ENCODE data around the gene PTOV1.
A peak's percentile ranks its signal among the peaks of the same experiment; 100 is the strongest.

PTOV1 gene

GRCh38 chr19:49844138-49845095 lies 6.5 kb upstream of the PTOV1 start:
- DNase-seq (ENCODE audit: low read depth) = no peak

- no peak for DNase-seq (ENCODE audit: low read depth)
Measured at GRCh38 chr19:49845414-49845813, 5.5 kb upstream of the PTOV1 start.

- DNase-seq (ENCODE audit: low read depth) = no peak
Measured at GRCh38 chr19:49846408-49846807, 4.6 kb upstream of the PTOV1 start.

GRCh38 chr19:49847731-49848696 lies 2.9 kb upstream of the PTOV1 start:
- peak; percentile 87 for DNase-seq (ENCODE audit: low read depth)

GRCh38 chr19:49848938-49849337 lies 2.0 kb upstream of the PTOV1 start:
- no peak for DNase-seq (ENCODE audit: low read depth)

GRCh38 chr19:49849433-49850220 lies 1.3 kb upstream of the PTOV1 start:
- no peak for DNase-seq (ENCODE audit: low read depth)

- no peak for DNase-seq (ENCODE audit: low read depth)
Measured at GRCh38 chr19:49850221-49850486, 805 bp upstream of the PTOV1 start.

GRCh38 chr19:49851456-49852259 lies 699 bp downstream of the PTOV1 start:
- DNase-seq (ENCODE audit: low read depth) = no peak

DNA sequence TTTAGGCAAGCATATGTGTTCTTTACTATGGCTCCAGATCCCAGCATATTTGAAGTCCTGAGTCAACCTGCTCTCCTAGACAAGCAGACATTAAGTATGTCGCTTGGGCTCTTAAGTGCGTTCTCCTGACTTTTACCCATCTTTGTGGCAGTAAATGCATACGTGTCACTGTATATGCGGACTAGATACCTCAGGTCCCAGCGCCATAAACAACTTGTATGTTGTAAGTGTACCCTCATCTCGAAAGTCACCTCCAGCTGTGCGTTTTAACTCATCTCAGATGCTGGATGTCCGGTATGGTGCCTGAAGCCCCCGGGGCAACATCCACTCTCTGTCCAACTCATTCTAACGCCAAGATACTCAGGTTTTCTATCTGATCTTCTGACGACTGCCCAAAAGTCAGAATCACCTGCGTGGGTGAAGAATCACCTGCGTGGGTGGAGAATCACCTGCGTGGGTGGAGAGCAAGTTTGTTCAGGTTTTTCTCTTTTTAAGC lies 1.7 kb downstream of the PTOV1 start:
- DNase-seq (ENCODE audit: low read depth) = no peak

DNA sequence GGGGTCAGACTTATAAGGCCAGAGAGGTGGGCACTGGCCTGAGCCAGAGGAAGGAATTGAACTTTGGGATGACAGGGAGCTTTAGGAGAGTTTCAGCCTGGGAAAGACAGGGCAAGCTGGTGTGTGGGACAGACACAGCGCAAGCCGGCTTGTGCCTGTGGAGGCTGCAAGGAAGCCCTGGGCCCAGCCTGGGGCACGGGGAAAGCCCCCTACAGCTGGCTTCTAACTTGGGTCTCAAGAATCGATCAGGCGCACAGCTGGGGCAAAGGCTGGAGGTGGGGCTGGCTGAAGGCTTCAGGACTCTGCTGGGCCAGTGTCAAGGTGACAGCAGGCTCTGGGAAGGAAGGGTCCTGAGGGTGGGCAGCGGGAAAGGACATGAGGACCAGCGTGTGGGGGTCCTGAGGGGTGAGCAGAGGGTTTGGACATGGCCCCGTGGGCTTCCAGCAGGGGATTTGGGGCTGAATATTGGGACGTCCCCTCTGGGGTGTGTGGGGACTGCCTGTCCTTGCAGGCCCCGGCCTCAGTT lies 3.0 kb downstream of the PTOV1 start:
- no peak for DNase-seq (ENCODE audit: low read depth)

DNA sequence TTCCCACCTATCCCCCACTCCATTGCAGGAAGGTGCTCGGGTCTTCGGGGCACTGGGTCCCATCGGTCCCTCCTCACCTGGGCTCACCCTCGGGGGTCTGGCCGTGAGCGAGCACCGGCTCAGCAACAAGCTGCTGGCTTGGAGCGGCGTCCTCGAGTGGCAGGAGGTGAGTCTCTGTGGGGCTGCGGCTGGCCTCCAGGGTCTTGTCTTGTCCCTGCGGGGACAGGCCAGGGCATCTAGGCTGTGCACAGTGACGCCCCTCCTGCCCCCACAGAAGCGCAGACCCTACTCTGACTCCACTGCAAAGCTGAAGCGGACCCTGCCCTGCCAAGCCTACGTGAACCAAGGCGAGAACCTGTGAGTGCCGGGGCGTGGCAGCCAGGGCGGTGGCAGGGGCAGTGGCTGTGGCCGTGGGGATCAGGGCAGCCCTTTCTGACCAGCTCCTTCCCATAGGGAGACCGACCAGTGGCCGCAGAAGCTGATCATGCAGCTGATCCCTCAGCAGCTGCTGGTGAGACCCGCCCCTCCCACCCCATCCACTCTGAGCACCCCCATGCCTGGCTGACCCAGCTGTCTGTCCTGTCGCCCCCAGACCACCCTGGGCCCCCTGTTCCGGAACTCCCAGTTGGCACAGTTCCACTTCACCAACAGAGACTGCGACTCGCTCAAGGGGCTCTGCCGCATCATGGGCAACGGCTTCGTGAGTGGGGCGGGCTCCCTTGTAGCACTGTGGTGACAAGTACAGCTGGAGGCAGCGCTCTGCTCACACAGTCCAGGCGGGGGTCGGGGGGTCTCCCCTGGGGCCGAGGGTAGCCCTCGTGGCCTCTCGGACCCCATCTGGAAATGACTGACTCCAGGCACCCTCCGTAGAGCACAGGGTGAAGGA lies 3.7 kb downstream of the PTOV1 start:
- DNase-seq (ENCODE audit: low read depth) = no peak

GRCh38 chr19:49855277-49855675 lies 4.3 kb downstream of the PTOV1 start:
- DNase-seq (ENCODE audit: low read depth) = no peak

GRCh38 chr19:49855676-49856573 lies 5.0 kb downstream of the PTOV1 start:
- DNase-seq (ENCODE audit: low read depth) = no peak

DNA sequence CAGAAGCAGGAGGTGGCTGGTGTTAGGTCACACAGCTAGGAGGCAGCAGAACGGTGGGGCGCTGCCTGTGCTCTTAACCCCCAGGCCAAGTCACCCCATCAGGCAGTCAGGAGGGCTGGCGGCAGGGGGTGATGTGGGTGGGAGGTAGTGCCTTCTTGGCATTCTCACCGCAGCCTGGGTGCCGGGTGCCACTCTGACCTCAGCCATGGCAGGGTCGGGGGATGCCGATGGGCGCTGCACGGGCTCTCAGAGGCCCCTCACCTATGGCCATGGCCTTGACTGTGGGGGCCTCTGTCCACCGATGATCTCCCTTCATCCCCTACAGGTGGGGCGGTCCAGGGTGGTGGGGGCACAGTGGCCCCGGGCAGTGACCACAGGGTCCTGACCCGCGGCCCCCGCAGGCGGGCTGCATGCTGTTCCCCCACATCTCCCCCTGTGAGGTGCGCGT lies 5.6 kb downstream of the PTOV1 start:
- no peak for DNase-seq (ENCODE audit: low read depth)

DNA sequence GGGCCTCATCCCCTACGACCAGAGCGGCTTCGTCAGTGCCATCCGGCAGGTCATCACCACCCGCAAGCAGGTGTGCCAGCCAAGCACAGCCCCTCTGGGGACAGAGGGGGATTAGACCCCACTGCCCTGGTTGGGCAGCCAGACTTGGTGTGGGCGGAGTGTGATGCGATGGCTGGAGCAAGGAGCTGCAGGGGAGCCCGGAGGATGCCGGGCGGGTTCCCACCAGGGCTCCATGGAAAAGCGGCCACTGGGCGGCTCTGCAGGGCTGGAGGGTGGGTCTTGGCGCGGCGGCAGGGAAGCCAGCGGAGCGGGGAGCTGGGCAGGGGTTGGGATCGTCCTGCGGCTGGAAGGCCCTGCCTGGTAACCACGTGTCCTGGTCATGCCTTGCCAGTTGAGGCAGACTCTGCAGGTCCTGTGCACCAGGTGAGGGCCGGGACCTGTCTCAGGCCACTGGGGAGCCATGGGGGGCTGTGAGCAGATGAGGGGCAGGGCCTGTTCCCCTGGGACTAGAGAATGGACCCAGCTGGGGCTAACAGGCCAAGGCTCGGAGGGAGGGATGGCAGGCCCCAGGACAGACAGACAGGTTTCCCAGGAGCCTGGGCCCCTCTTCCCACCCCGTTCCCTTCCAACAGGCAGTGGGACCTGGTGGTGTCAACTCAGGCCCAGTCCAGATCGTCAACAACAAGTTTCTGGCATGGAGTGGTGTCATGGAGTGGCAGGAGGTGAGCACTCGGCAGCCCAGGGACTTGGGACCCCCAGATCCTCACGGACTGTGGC lies 6.3 kb downstream of the PTOV1 start:
- DNase-seq (ENCODE audit: low read depth) = no peak

DNA sequence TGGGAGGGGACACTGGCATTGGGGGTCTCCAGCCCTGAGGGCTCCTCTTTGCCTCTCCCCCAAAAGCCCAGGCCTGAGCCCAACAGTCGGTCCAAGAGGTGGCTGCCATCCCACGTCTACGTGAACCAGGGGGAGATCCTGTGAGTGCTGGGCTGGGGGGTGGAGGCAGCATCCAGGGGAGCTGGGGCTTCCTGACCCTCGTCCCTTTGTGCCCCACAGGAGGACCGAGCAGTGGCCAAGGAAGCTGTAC lies 6.8 kb downstream of the PTOV1 start:
- DNase-seq (ENCODE audit: low read depth) = no peak

GRCh38 chr19:49858088-49858985 lies 7.4 kb downstream of the PTOV1 start:
- DNase-seq (ENCODE audit: low read depth) = no peak
